H4 (cell line): ENCODE data around the gene INPP5D. TPM values are rescaled to one million over a fixed set of nuclear protein-coding genes. Genes with fewer than 3 reads are reported as not detected.

Experiments used
- DNase-seq: peaks from one replicate; pipeline ENCODE4 v3.0.0-alpha.2; 2015; ENCODE audit warnings: low spot score
- total RNA-seq: library from RNA; depleted of rRNA; stranded (reverse); fragments of >200 nt; shearing (Covaris generic); gene quantifications from 2 replicates; pipeline ENCODE4 v1.2.3, GENCODE V29; 2014

Gene INPP5D
- total RNA-seq, 1 experiment from 2014 or later, result 0.46 TPM

DNA sequence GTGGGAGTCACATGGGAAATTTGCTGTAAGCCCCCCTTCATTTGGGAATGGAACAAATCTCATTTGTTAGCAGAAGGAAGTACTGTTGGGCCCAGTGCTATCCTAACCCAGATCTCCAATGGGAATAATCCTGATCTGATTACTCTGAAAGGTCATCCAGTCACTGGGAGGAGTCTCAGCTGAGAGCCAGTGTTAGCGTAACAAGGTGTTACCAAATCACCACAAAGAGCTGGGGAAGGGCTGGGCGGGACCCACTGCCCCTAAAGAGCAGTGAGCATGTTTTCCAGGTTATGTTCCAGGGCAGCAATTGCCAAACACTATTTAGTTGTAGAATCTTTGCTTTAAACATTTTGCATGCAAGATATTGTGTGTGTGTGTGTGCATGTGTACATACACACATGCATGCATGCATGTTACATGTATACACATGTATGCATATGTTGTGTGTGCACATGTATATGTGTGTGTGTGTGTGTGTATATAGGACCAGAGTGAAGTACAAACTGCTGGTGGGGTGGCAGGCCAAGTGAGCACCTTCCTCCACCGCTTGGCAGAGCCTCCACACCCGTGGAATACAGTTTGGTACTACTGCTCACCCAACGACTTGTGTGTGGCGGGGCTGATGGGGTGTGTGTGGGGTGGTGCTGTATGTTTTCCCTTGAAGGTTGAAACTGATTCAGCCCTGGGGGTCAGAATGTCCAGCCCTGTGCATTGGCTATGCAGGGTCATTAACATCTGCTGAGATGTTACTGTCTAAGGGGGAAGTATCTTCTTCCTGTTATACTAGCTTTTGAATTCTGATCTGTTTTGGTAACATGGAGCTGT lies 15.2 kb downstream of the INPP5D start:
- DNase-seq, result no peak

GRCh38 chr2:233075966-233076339 lies 15.8 kb downstream of the INPP5D start:
- no peak for DNase-seq

- DNase-seq, result no peak
Measured at GRCh38 chr2:233076749-233077148, 16.6 kb downstream of the INPP5D start.

GRCh38 chr2:233079473-233079877 lies 19.3 kb downstream of the INPP5D start:
- DNase-seq, result no peak

DNA sequence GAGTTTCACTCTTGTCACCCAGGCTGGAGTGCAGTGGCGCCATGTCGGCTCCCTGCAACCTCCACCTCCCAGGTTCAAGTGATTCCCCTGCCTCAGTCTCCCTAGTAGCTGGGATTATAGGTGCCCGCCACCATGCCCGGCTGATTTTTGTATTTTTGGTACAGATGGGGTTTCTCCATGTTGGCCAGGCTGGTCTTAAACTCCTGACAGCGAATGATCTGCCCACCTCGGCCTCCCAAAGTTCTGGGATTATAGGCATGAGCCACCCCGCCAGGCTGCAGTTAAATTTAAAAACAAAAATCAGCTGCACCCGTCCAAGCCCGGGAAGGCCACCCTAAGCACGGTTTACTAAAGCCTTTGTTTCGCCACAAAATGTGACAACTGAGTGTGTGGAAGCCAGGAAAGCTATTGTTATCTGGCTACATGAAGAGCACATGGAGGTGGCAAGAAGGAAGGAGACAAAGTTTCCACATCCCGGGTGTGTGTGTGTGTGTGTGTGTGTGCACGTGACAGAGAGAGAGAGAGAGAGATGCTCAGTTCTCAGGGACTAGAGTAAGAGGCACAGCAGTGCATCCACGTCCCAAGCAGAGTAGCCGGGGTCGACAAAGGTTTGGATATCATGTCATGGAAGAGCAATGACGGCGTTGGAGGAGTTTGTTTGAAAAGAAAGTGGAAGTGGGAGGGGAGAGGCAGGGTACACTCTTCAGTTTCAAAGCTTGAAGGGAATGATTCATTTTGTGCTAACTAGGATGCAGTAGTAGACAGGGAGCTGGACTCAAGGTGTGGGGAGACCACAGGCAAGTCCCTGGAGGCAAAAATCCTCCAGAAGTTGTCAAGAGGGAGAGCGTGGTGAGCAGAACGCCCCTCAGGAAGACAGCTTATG lies 20.1 kb downstream of the INPP5D start:
- no peak for DNase-seq

GRCh38 chr2:233080836-233081229 lies 20.7 kb downstream of the INPP5D start:
- DNase-seq, result no peak

DNA sequence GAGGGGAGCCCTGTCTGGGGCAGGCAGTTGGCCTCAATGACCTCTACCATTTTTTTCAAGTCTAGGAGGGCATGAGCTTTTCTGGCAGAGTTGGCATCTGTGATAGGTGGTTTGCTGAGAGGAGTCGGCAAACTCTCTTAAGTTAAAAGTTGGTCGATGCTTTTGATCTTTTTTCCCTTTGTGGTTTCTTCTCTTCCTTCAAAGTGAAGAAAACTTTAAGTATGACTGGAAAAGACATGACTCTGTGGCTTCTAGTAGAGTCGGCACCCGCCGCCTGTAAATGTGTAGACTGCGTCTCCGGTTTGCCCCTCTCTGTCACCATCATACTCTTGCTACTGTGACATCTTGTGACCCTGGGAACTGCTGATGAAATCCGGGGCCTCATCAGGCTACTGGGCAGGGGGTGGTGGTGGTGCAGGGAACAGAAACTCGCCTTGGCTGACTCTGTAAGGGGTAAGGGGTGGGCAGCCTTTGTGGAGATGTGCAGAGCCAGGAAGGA lies 21.1 kb downstream of the INPP5D start:
- no peak for DNase-seq

DNA sequence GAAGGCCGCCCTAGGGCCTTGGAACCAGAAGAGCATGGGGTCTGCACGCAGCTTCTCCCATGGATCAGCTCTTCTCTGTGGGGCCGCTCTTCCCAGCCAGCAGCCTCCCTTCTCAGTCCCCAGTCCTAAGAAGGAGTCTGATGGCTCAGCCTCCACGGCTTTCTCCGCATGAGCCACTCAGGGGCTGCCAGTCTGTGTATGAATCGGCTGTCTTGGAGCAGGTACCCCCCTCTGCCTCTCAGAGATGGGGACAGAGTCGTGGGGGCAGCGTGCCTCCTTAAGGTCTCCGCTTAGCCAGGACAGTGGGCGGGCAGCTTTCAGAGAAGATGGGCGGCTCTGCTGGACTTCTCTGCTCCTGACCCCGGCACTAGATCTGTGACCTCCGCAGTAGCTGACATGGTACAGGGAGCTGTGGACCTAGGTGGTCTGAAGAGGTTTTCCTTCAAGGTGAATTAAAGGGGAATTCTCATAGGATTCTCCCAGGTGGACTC lies 21.6 kb downstream of the INPP5D start:
- no peak for DNase-seq

DNA sequence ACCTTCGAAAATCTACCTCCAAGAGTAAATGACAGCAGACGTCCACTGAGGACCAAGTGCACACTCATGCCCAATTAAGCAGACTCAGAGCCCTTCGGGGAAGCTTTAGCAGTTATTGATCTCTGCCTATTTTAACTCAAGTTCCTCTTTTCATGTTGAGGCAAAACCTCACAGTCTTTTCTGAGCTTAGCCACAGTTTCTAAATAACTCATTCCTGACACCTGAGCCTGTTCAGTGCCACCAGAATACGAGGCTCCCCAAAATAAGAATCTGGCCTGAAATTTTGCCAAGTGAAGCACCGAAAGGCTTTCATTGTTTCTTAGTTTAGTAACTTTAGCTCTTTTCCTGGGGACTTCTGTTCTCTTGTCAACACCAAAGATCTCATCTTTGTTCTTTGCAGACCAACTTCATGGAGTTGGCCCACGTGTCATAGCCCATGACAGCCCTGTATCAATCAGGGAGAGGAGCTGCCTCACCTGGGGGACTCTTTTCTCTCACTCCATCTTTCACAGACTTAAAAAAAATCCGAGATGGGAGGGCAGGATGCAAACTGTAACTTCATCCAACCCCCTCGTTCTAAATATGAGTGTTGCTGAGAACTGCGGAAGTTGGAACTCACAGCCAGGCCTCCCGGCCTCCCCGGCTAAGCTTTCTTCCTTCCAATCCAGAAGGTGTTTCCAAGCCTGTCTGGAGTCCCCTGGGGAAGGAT lies 22.2 kb downstream of the INPP5D start:
- no peak for DNase-seq

DNA sequence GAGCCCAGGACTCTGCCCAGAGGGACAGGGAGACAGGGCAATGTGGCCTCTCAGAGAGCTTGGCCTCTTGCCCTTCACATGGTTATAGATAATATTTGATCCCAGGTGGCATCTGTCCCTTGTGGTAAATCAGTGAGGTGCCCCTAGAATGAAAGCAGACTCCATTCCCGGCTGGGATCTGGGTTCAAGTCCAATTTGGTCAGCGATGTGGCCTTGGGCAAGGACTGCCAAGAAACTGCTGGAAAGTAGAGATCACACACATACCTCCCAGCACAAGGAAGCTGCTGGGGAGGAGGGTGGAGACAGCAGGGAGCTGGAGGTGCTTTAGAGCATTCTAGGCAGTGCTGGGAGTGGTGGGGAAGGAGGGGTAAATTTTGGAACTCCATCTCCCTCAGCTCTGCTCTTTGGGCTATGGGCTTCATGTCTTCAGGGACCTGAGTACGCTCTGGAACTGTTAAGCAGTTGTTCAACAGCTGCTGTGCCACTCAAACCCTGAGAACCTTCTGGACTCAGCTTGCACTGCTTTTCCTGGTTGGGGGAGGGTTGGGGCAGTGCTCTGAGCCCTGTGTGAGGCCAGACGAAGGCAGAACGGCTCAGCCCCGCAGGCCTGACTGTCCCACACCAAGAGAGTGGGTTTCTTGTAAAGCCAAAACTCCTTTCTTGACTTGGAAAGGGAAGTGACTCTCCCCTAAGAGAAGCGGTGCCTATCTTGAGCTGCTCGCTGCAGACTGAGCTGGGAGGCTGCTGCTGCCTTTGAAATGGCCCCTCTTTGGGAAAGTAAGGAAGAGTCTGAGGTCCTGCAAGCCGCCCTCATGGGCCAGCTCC lies 23.0 kb downstream of the INPP5D start:
- DNase-seq, result no peak

GRCh38 chr2:233083782-233084181 lies 23.6 kb downstream of the INPP5D start:
- DNase-seq, result no peak

DNA sequence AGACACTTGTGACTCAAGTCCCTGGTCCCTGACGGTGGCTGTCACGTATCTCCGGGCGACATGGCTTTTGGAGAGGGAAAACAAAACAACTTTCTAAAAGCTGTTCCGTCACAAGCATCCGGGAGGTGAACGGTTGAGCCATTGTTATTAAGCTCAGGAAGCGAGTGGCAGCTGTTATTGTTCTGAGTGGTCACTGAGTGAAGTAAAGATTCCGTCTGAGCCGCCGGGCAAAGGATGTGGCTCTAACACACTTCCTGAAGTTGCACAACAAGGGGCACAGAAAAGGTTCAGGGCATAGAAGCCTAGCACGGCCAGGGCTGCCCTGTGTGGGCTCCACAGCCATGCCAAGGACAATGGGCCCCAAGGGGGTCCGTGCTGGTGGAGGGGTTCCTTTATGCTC lies 24.3 kb downstream of the INPP5D start:
- DNase-seq, result peak; percentile 18

GRCh38 chr2:233085037-233085838 lies 25.1 kb downstream of the INPP5D start:
- no peak for DNase-seq

DNA sequence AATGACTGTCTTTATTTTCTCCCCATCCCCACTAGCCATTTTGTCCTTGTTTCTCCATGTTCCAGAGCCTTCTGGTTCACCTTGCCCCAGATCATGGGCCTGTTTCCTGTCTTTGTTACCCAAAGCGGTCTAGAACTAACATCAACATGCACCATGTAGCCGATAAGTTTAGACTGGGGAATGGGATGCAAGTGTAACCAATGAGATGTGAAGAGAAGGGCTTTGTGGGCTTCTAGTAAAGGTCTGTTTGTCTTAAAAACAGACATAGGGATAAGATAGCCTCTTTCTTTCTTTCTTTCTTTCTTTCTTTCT lies 25.7 kb downstream of the INPP5D start:
- no peak for DNase-seq

- DNase-seq, result no peak
Measured at GRCh38 chr2:233087713-233088112, 27.6 kb downstream of the INPP5D start.

GRCh38 chr2:233088972-233089345 lies 28.8 kb downstream of the INPP5D start:
- DNase-seq, result no peak

- DNase-seq, result no peak
Measured at GRCh38 chr2:233089851-233090250, 29.7 kb downstream of the INPP5D start.

GRCh38 chr2:233090879-233091278 lies 30.7 kb downstream of the INPP5D start:
- DNase-seq, result no peak

DNA sequence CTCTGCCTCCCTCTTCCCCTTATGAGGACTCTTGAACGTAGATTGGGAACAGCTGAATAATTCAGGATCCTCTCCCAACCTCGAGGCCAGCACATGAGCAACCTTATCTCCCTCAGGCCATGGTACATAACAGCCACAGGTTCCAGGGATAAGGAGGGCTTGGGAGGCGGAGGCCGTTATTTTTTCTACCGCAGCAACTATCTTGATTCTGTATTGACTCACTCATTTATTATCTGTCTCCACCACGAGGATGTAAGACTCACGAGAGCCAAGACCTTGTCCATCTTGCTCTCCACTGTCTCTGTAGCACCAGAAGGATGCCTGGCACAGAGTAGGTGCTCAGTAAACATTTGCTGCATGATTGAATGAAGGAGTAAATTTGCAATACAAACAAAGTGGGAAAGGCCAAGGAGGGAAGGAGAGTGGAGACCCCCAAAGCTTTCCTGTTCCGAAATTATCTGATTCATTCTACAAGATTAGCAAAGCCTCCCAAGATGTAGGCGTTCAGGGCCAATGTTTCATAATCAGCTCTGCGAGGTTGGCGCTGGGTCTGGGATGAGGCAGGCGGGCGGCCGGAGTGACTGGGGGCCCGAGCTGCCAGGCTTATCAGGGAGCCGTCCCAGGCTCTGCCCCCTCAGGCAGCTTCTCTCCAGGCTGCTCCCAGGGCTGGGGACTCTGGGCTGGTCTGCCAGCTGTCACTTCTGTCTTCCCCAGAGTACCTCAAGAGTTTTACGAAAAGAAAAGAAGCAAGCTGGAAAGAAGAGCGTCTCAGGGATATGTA lies 31.6 kb downstream of the INPP5D start:
- no peak for DNase-seq
